HEK293 (cell line): Measurements from ENCODE around the gene SLC5A12.

Experiments
- CTCF ChIA-PET: fragments of 350-600 bp; formaldehyde crosslinking; extraction: SDS; loops from one replicate; lab custom pipeline; 2021; ENCODE audit warnings: antibody characterized with exemption; lab: Yijun Ruan, JAX
- POLR2A ChIA-PET: fragments of 300-600 bp; formaldehyde crosslinking; extraction: SDS; loops from one replicate; lab custom pipeline; 2020; ENCODE audit warnings: antibody characterized with exemption, inconsistent platforms; lab: Yijun Ruan, JAX
- H3K27ac ChIP-seq: fragments of 200-500 bp; sonication (Bioruptor generic); 2 replicates; pipeline ENCODE4 v1.5.1; 2014; ENCODE audit warnings: low read depth, low read length, control low read depth, inconsistent platforms; ENCODE audit errors: extremely low read depth
- H3K36me3 ChIP-seq, 2 experiments: fragments of 200-500 bp in 1 of 2; sonication (Bioruptor generic) in 1 of 2; 1 replicate in 1 of 2; 2 replicates in 1 of 2; pipeline ENCODE4 v1.5.1; 2014 to 2017; ENCODE audit warnings: inconsistent platforms in 2 of 2, low read length in 2 of 2; ENCODE audit not compliant: control insufficient read depth in 2 of 2, insufficient read depth in 1 of 2
- H3K4me1 ChIP-seq: fragments of 200-500 bp; sonication (Bioruptor generic); 2 replicates; pipeline ENCODE4 v1.5.1; 2014; ENCODE audit warnings: mild to moderate bottlenecking, low read length, inconsistent platforms; ENCODE audit not compliant: control insufficient read depth, insufficient read depth
- H3K4me3 ChIP-seq: 2 replicates; pipeline ENCODE4 v1.5.1; 2011; ENCODE audit warnings: low read depth, mild to moderate bottlenecking, control low read depth, low read length, moderate library complexity
- H3K9me3 ChIP-seq: fragments of 200-500 bp; sonication (Bioruptor generic); 2 replicates; pipeline ENCODE4 v1.5.1; 2014; ENCODE audit warnings: low read depth, low read length, inconsistent platforms; ENCODE audit not compliant: control insufficient read depth, insufficient read depth
- KLF8 ChIP-seq: fragments of 450-650 bp; formaldehyde crosslinking; IDR thresholded peaks from 2 replicates; pipeline ENCODE4 v1.5.1; 2016; ENCODE audit warnings: missing biosample characterization, missing genetic modification characterization
- SCRT1 ChIP-seq: fragments of 450-650 bp; formaldehyde crosslinking; IDR thresholded peaks from 2 replicates; pipeline ENCODE4 v1.5.1; 2016; ENCODE audit warnings: missing biosample characterization, missing genetic modification characterization, borderline replicate concordance
- SCRT2 ChIP-seq: fragments of 450-650 bp; formaldehyde crosslinking; IDR thresholded peaks from 2 replicates; pipeline ENCODE4 v1.5.1; 2016; ENCODE audit warnings: missing biosample characterization, missing genetic modification characterization
- ZBTB17 ChIP-seq: fragments of 450-650 bp; formaldehyde crosslinking; IDR thresholded peaks from 2 replicates; pipeline ENCODE4 v1.5.1; 2016; ENCODE audit warnings: missing biosample characterization, missing genetic modification characterization
- ZBTB7A ChIP-seq: fragments of 450-650 bp; formaldehyde crosslinking; IDR thresholded peaks from 2 replicates; pipeline ENCODE4 v1.5.1; 2016; ENCODE audit warnings: low read depth, missing biosample characterization, missing genetic modification characterization
- ZBTB8A ChIP-seq: fragments of 450-650 bp; formaldehyde crosslinking; IDR thresholded peaks from 2 replicates; pipeline ENCODE4 v1.5.1; 2016; ENCODE audit warnings: missing biosample characterization, missing genetic modification characterization
- ZFP41 ChIP-seq: fragments of 450-650 bp; formaldehyde crosslinking; IDR thresholded peaks from 2 replicates; pipeline ENCODE4 v1.5.1; 2016; ENCODE audit warnings: missing biosample characterization, missing genetic modification characterization, borderline replicate concordance
- ZFP69B ChIP-seq: fragments of 450-650 bp; formaldehyde crosslinking; IDR thresholded peaks from 2 replicates; pipeline ENCODE4 v1.5.1; 2016; ENCODE audit warnings: missing biosample characterization, missing genetic modification characterization
- ZNF114 ChIP-seq: fragments of 450-650 bp; formaldehyde crosslinking; IDR thresholded peaks from 2 replicates; pipeline ENCODE4 v1.5.0; 2017; ENCODE audit warnings: missing biosample characterization, missing genetic modification characterization
- ZNF175 ChIP-seq: fragments of 450-650 bp; formaldehyde crosslinking; IDR thresholded peaks from 2 replicates; pipeline ENCODE4 v1.5.1; 2016; ENCODE audit warnings: missing biosample characterization, missing genetic modification characterization
- ZNF184 ChIP-seq: fragments of 450-650 bp; IDR thresholded peaks from 2 replicates; pipeline ENCODE4 v1.5.1; 2018; ENCODE audit warnings: missing biosample characterization, mild to moderate bottlenecking, missing genetic modification characterization
- ZNF221 ChIP-seq: fragments of 450-650 bp; formaldehyde crosslinking; IDR thresholded peaks from 2 replicates; pipeline ENCODE4 v1.5.1; 2017; ENCODE audit warnings: missing biosample characterization, missing genetic modification characterization, borderline replicate concordance
- ZNF366 ChIP-seq: fragments of 450-650 bp; formaldehyde crosslinking; conservative IDR thresholded peaks from 2 replicates; pipeline ENCODE4 v1.5.1; 2016; ENCODE audit warnings: missing biosample characterization, missing genetic modification characterization
- ZNF394 ChIP-seq: fragments of 450-650 bp; formaldehyde crosslinking; IDR thresholded peaks from 2 replicates; pipeline ENCODE4 v1.5.1; 2016; ENCODE audit warnings: missing biosample characterization, missing genetic modification characterization, mild to moderate bottlenecking, moderate library complexity, borderline replicate concordance
- ZNF549 ChIP-seq: fragments of 450-650 bp; IDR thresholded peaks from 2 replicates; pipeline ENCODE4 v1.5.1; 2018; ENCODE audit warnings: missing biosample characterization, missing genetic modification characterization, mild to moderate bottlenecking, inconsistent platforms, moderate library complexity
- ZNF610 ChIP-seq: fragments of 450-650 bp; formaldehyde crosslinking; IDR thresholded peaks from 2 replicates; pipeline ENCODE4 v1.5.1; 2016; ENCODE audit warnings: missing biosample characterization, missing genetic modification characterization, borderline replicate concordance
- ZNF623 ChIP-seq: fragments of 450-650 bp; formaldehyde crosslinking; IDR thresholded peaks from 2 replicates; pipeline ENCODE4 v1.5.1; 2016; ENCODE audit warnings: missing biosample characterization, missing genetic modification characterization
- ZNF624 ChIP-seq: fragments of 450-650 bp; formaldehyde crosslinking; IDR thresholded peaks from 2 replicates; pipeline ENCODE4 v1.5.1; 2017; ENCODE audit warnings: missing biosample characterization, missing genetic modification characterization
- ZNF626 ChIP-seq: fragments of 450-650 bp; sonication (Bioruptor Pico); formaldehyde crosslinking; IDR thresholded peaks from 2 replicates; pipeline ENCODE4 v1.5.1; 2018; ENCODE audit warnings: missing biosample characterization, missing genetic modification characterization, inconsistent platforms
- ZNF707 ChIP-seq: fragments of 450-650 bp; formaldehyde crosslinking; IDR thresholded peaks from 2 replicates; pipeline ENCODE4 v1.5.1; 2016; ENCODE audit warnings: missing biosample characterization, missing genetic modification characterization
- ZNF76 ChIP-seq: fragments of 450-650 bp; formaldehyde crosslinking; IDR thresholded peaks from 2 replicates; pipeline ENCODE4; 2016; ENCODE audit warnings: low read depth, missing biosample characterization, missing genetic modification characterization, borderline replicate concordance
- TF ChIP-seq, protein P1 (sequence below): fragments of 450-650 bp; formaldehyde crosslinking; IDR thresholded peaks from 2 replicates; pipeline ENCODE4 v1.5.1; 2016; ENCODE audit warnings: missing biosample characterization, missing genetic modification characterization
- TF ChIP-seq, protein P2 (sequence below): fragments of 450-650 bp; formaldehyde crosslinking; IDR thresholded peaks from 2 replicates; pipeline ENCODE4 v1.5.1; 2016; ENCODE audit warnings: missing biosample characterization, missing genetic modification characterization
- TF ChIP-seq, protein P3 (sequence below): fragments of 450-650 bp; formaldehyde crosslinking; IDR thresholded peaks from 2 replicates; pipeline ENCODE4 v1.5.1; 2017; ENCODE audit warnings: missing biosample characterization, missing genetic modification characterization

Gene SLC5A12

DNA sequence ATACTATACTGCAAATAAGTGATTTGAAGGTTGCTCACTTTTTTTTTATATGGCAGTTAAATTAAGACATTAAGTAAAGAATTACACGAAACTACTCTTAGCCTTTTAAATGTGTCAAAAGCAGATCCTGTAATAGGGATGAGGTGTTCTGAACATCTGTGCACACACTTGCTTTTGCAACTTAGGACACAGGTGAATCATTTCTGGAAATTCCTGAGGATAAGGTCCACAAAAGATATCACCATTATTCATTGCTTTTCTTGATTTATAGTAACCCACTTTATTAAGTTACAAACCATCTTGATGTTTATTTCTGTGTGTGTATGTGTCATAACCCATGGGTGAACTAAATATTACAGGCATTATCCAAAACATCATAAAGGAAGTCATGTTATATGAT is 55.9 kb downstream of the SLC5A12 start:
- TF ChIP-seq, protein P1, sequence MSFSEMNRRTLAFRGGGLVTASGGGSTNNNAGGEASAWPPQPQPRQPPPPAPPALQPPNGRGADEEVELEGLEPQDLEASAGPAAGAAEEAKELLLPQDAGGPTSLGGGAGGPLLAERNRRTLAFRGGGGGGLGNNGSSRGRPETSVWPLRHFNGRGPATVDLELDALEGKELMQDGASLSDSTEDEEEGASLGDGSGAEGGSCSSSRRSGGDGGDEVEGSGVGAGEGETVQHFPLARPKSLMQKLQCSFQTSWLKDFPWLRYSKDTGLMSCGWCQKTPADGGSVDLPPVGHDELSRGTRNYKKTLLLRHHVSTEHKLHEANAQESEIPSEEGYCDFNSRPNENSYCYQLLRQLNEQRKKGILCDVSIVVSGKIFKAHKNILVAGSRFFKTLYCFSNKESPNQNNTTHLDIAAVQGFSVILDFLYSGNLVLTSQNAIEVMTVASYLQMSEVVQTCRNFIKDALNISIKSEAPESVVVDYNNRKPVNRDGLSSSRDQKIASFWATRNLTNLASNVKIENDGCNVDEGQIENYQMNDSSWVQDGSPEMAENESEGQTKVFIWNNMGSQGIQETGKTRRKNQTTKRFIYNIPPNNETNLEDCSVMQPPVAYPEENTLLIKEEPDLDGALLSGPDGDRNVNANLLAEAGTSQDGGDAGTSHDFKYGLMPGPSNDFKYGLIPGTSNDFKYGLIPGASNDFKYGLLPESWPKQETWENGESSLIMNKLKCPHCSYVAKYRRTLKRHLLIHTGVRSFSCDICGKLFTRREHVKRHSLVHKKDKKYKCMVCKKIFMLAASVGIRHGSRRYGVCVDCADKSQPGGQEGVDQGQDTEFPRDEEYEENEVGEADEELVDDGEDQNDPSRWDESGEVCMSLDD (tag by site-specific recombination), result no peak
- TF ChIP-seq ZNF624 (tag by site-specific recombination), result no peak
- ChIA-PET POLR2A (no interaction called here), CTCF (interaction anchor here (0.7 kb wide), 1 partner anchor 93 kb away, joined by 3 read pairs; no protein-coding TSS in a partner anchor)
- Histone ChIP-seq H3K4me1 (no peaks in the 10 kb centered on the region), H3K9me3 (no peaks in the 10 kb centered on the region), H3K4me3 (no peak overlapping the region), H3K36me3 (no peaks in the 10 kb centered on the region), H3K27ac (no peak overlapping the region)

DNA sequence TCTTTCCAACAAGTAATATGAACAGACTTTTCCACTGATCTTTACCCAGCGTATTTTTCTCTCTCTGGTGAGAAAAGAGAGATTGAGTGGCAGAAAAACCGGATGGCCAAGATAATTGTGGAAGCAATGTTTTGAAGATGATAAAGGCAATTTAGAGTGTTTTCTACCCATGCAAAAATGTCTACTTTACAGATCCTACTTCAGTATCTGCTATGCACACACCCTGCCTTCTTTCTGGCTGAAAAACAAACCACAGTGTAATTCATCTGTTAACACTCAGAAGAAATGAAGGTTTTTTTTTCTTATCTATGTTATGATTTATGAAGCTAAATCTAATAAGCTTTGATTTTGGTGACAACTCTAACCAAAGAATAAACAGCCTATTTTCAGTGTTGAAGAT is 56.8 kb downstream of the SLC5A12 start:
- no peaks in the 10 kb centered on the region for H3K36me3 ChIP-seq
- H3K9me3 ChIP-seq, result no peaks in the 10 kb centered on the region
- no peaks in the 10 kb centered on the region for H3K4me1 ChIP-seq
- ChIA-PET CTCF (interaction anchor here (0.7 kb wide), 1 partner anchor 93 kb away, joined by 3 read pairs; no protein-coding TSS in a partner anchor), POLR2A (no interaction called here)
- H3K4me3 ChIP-seq, result no peak overlapping the region
- no peak overlapping the region for H3K27ac ChIP-seq
- no peak for TF ChIP-seq ZNF175 (tag by site-specific recombination)
- TF ChIP-seq, protein P2, sequence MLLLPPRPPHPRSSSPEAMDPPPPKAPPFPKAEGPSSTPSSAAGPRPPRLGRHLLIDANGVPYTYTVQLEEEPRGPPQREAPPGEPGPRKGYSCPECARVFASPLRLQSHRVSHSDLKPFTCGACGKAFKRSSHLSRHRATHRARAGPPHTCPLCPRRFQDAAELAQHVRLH (tag by site-specific recombination), result no peak
- no peak for TF ChIP-seq ZNF366 (tag by site-specific recombination)
- no peak for TF ChIP-seq KLF8 (tag by site-specific recombination)
- no peak for TF ChIP-seq ZBTB8A (tag by site-specific recombination)
- TF ChIP-seq ZNF221 (tag by site-specific recombination), result no peak
- TF ChIP-seq ZNF114 (tag by site-specific recombination), result no peak
- TF ChIP-seq ZNF549 (tag by site-specific recombination), result no peak
- no peak for TF ChIP-seq SCRT1
- TF ChIP-seq ZBTB7A, result no peak
- TF ChIP-seq ZNF184 (tag by site-specific recombination), result no peak
- TF ChIP-seq ZNF707, result no peak
- TF ChIP-seq ZNF626 (tag by site-specific recombination), result no peak
- no peak for TF ChIP-seq SCRT2 (tag by site-specific recombination)

DNA sequence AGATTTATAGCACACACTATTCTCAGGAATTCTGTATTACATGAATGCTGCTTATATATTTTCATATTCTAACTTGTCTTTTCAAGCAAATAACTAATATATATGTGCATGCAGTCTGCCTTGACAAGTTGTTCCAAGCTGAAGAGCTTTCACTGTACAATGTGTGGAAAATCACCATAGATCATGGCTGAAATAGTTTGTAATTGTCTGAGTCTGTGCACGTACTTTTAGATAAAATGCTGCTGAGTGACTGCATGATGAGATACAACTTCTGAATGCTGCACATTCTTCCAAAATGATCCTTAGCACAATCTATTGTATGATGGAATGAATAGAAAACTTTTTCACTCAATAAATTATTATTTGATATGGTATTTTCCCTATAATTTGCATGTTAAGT is 58.9 kb downstream of the SLC5A12 start:
- no peak overlapping the region for H3K27ac ChIP-seq
- no peak overlapping the region for H3K4me3 ChIP-seq
- CTCF ChIA-PET, result interaction anchor here (0.6 to 1.5 kb wide), 2 partner anchors 16 to 333 kb away, joined by 3 to 5 read pairs; no protein-coding TSS in a partner anchor
- TF ChIP-seq ZNF610 (tag by site-specific recombination) (no peak), ZBTB17 (no peak), ZNF623 (tag by site-specific recombination) (no peak), ZNF394 (no peak), ZFP41 (no peak), ZFP69B (no peak), ZNF76 (tag by site-specific recombination) (no peak)
- TF ChIP-seq, protein P3, sequence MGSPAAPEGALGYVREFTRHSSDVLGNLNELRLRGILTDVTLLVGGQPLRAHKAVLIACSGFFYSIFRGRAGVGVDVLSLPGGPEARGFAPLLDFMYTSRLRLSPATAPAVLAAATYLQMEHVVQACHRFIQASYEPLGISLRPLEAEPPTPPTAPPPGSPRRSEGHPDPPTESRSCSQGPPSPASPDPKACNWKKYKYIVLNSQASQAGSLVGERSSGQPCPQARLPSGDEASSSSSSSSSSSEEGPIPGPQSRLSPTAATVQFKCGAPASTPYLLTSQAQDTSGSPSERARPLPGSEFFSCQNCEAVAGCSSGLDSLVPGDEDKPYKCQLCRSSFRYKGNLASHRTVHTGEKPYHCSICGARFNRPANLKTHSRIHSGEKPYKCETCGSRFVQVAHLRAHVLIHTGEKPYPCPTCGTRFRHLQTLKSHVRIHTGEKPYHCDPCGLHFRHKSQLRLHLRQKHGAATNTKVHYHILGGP (tag by site-specific recombination), result no peak
- TF ChIP-seq, all 188 proteins: peak for 0
- no peaks in the 10 kb centered on the region for H3K9me3 ChIP-seq
- H3K36me3 ChIP-seq, result no peaks in the 10 kb centered on the region
- POLR2A ChIA-PET, result no interaction called here
- no peaks in the 10 kb centered on the region for H3K4me1 ChIP-seq
